NCI-H1092 (cell line): ENCODE data around the gene TECTA.

ENCODE experiments used
- DNase-seq: peaks from one replicate; lab custom pipeline; 2025; lab: John Stamatoyannopoulos, UW

Gene TECTA

DNA sequence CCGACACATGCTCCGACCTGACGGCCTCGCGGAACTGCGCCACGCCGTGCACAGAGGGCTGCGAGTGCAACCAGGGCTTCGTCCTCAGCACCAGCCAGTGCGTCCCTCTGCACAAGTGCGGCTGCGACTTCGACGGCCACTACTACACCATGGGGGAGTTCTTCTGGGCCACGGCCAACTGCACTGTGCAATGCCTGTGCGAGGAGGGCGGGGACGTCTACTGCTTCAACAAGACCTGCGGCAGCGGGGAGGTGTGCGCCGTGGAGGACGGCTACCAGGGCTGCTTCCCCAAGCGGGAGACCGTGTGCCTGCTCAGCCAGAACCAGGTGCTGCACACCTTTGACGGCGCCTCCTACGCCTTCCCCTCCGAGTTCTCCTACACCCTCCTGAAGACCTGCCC is 26.8 kb downstream of the TECTA start:
- no peak for DNase-seq

DNA sequence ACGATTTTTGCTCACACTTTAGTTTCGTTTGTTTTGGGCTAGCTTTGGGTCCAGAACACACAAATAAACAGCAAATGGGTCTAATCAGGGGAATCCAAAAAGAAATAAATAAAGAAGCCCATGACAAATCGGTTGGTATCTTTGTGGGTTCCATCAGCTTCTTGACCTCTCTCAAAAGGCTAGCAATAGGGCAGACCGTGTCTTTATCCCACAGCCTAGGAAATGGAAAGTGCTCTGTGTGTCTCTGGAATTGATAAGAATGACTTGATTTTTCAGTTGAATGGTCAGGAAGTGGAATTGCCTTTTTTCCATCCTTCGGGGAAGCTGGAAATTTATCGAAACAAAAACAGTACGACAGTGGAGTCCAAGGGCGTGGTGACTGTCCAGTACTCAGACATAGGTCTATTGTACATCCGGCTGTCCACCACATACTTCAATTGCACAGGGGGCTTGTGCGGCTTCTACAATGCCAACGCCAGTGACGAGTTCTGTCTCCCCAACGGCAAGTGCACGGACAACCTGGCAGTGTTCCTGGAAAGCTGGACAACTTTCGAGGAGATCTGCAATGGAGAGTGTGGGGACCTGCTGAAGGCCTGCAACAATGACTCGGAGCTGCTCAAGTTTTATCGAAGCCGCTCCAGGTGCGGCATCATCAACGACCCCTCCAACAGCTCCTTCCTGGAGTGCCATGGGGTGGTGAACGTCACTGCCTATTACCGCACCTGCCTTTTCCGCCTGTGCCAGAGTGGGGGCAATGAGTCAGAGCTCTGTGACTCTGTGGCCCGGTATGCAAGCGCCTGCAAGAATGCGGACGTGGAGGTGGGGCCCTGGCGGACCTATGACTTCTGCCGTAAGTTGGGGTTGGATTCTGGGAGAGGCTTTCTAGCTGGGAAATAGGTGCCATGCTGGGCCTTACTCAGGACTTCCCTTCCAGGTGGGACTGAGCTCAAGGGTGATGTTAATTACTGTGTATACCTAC is 28.6 kb downstream of the TECTA start:
- DNase-seq: no peak

DNA sequence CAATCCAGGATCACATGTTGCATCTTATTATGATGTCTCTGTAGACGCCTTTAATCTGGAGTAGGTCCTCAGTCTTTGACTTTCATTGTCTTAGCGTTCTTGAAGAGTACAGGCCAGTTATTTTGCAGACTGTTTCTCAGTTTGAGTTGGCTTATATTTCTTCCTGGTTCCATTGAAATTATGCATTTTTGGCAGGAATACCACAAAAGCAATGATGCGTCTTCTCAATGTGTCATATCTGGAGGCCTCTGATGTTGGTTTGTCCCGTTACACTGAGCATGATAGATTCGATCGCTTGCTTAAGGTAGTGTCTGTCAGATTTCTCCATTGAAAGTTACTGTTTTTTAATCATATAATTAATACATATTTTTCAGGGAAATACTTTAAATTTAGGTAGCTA is 30.6 kb downstream of the TECTA start:
- DNase-seq: no peak

GRCh38 chr11:121132211-121132976 is 31.4 kb downstream of the TECTA start:
- DNase-seq: no peak

- DNase-seq: no peak
Measured at GRCh38 chr11:121134741-121135312, 33.8 kb downstream of the TECTA start.

GRCh38 chr11:121137005-121137404 is 36.0 kb downstream of the TECTA start:
- no peak for DNase-seq

- DNase-seq: no peak
Measured at GRCh38 chr11:121138259-121138658, 37.2 kb downstream of the TECTA start.

DNA sequence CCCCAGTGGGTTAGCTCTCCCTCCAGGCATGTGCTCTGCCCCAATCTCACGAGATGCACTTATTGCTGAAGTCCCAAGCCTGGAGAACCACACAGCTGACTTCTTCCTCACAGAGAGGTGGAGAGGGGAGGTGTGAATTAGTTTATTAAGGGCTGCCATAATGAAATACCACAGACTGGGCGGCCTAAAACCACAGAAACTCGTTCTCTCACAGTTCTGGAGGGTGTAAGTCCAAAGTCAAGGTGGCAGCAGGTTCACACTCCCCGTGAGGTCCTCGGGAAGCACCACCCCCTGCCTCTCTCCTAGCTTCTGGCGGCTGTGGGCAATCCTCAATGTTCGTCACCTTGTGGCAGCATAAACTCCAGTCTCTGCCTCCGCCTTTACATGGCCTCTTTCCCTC is 39.3 kb downstream of the TECTA start:
- no peak for DNase-seq

GRCh38 chr11:121141066-121141465 is 40.0 kb downstream of the TECTA start:
- DNase-seq: no peak

DNA sequence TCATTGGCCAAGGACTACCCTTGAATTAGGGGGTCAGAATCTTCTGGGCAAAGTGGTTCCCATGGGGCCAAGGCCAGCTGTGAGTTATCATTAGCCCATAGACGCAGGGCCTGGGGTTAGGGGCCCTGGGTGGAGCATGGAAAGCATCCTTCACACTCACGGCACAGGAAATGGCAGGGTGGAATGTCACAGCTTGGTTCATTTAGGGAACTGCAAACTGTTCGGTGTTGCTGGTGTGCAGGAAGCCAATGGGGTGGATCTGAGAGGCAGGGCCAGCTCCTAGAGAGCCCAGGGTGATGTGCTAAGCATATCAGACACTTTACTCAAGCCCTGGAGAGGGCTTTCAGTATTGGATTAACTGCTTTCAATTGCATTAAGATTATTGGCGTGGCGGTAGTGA is 42.9 kb downstream of the TECTA start:
- DNase-seq: no peak

DNA sequence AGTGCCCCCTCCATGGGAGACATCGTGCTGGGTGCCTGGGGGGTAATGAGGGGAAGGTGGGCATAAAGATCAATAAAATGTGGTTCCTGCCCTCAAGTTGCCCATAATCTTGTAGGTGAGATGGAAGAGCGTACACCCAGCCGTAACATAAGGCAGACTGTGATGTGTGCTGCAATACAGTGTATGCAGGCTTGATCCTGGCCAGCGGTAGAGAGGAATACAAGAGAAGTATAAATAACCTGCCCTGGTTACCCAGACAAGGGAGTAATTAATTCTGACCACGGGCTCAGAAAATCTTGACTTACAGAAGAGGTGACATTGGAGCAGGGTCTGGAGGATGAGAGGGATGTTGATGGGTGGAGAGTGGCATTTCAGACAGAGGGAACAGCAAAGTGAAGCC is 43.7 kb downstream of the TECTA start:
- DNase-seq: no peak

GRCh38 chr11:121145826-121146225 is 44.8 kb downstream of the TECTA start:
- no peak for DNase-seq

- DNase-seq: no peak
Measured at GRCh38 chr11:121149116-121149515, 48.1 kb downstream of the TECTA start.

- no peak for DNase-seq
Measured at GRCh38 chr11:121151207-121151688, 50.2 kb downstream of the TECTA start.

DNA sequence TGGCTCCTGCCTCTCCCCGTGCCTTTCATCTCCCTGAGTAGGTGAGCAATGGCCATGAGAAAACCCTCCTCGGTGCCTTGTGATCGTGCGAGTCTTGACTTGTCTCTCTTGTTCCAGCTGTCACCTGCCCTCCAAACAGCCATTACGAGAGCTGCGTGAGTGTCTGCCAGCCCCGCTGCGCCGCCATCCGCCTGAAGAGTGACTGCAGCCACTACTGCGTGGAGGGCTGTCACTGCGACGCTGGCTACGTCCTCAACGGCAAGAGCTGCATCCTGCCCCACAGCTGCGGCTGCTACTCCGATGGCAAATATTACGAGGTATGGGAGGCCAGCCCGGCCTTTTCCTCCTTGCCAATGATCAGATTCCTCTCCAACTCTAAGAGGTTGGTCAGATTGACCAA is 51.7 kb downstream of the TECTA start:
- DNase-seq: no peak

- no peak for DNase-seq
Measured at GRCh38 chr11:121153472-121153871, 52.4 kb downstream of the TECTA start.

- DNase-seq: no peak
Measured at GRCh38 chr11:121154486-121155314, 53.7 kb downstream of the TECTA start.

DNA sequence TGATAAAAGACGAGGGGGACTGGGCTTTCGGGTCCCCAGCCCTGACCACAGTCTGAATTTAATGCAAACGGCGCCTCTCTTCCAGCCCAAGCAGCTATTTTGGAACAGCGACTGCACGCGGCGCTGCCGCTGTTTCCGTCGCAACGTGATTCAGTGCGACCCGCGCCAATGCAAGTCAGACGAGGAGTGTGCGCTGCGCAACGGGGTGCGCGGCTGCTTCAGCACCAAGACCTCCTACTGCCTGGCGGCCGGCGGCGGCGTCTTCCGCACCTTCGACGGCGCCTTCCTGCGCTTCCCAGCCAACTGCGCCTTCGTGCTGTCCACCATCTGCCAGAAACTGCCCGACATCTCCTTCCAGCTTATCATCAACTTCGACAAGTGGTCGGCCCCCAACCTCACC is 56.7 kb downstream of the TECTA start:
- no peak for DNase-seq

DNA sequence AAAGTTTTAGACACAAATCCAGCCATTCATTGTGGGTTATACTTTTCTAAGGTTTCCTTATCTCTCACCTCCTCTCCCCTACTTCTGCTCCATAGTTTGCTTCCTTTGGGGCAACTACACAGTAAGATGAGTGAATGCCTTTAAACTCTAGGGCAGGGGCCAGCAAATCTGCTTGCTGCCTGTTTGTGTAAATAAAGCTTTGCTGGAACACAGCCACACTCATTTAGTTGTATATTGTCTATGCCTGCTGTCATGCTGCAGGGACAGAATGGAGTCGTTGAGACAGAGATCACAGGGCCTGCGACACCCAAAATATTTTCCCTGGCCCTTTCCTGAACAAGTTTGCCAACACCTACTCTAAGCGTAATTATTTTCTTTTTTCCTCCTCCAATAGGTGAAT is 58.7 kb downstream of the TECTA start:
- DNase-seq: no peak

DNA sequence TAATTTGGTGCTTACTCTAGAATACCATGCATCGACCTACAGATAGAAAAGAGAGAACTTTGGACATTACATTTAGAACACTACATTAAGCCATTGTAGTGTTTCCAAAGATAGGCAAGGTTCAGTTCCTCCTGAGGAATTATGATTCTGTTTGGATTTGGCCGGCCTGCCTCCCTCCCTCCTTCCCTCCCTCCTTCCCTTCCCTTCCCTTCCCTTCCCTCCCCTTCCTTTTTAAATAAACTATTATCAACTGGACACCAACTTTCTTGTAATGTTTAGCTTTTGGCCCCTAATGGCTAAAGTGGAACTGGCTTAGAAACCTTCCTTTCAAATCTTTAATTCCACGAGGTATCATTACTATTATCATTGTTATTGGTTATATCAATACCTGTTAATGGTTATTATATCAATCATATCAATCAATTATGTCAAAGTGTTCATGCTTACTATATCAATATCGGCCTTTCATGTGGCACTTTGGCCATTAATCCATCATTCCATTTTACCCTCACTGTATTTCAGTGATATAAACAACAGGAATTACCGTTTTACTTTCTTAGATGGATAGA is 60.4 kb downstream of the TECTA start:
- DNase-seq: no peak

- no peak for DNase-seq
Measured at GRCh38 chr11:121163658-121164308, 62.7 kb downstream of the TECTA start.
